ENCODE results near the gene CHST1.

Gene CHST1

GRCh38 chr11:45662096-45662664 lies 3.2 kb downstream of the CHST1 start:
- intact Hi-C loops (cut with DNase I), result loop anchor here (5.0 kb wide), 1 partner anchor 110 kb away; no protein-coding TSS in a partner anchor

GRCh38 chr11:45661439-45662055 lies 3.9 kb downstream of the CHST1 start:
- peak in 3 of 10 donors; percentile 53 to 70 (median 54) for DNase-seq
- intact Hi-C loops (cut with DNase I), result loop anchor here (5.0 kb wide), 1 partner anchor 111 kb away; no protein-coding TSS in a partner anchor

More at GRCh38 chr11:45662096-45662664, 3.2 kb downstream of the CHST1 start:
- DNase-seq, result peak in 3 of 10 donors; percentile 26 to 29 (median 27)

DNA sequence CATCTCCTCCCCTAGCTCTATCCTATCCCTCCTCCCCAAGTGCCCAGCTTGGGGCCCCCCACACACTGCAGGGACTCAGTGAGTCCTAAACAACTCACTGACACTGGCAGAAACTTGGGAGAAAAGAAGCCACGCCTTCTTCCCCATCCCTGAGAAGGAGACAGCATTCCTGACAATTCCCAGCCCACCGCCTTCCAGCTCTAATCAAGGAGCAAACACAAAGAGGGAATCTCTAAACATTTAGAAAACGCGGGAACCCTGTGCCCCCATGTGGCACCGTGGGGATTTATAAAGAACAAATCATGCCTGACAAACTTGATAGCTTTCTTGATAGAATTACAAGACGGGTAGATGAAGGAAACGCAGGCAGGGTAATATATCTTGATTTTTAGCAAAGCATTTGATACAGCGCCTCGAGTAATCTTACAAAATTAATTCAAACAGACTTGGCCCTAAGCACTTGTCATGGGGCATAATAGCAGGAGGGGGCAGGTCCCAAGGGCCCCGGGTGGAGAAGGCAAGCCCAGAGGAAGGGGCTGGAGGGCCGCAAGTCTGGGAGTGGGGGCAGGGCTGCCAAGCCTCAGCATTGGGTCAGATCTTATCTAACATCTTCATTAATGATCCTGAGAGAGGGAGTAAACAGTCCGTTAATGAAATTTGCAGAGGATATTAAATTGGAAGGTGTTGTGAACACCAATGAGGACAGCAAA lies 4.5 kb downstream of the CHST1 start:
- peak in 3 of 10 donors; percentile 34 to 62 (median 54) for DNase-seq
- intact Hi-C loops (cut with DNase I), result loop anchor here (5.0 kb wide), 1 partner anchor 111 kb away; no protein-coding TSS in a partner anchor

DNA sequence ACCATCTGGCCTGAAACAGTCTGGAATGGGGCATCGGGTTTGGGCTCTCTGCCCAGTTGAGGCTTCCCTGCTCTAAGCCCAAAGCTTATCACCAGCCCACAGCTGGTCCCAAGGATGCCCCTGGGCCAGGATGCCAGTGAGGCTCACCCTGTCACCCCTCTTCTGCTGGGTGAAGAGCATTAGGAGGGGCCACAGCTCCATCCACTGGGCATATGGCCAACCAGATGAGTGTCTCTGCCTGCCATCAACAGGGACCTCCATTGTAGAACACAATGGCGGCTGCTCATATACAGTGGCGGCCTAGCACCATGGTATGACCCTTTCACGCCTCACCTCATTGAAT lies 5.6 kb downstream of the CHST1 start:
- intact Hi-C loops (cut with DNase I), result loop anchor here (5.0 to 10.0 kb wide), 2 partner anchors 113 to 115 kb away; no protein-coding TSS in a partner anchor
- peak in 3 of 10 donors; percentile 65 to 81 (median 73) for DNase-seq

- intact Hi-C loops (cut with DNase I), result loop anchor here (10.0 kb wide), 1 partner anchor 114 kb away; no protein-coding TSS in a partner anchor
- DNase-seq, result peak in 2 of 10 donors; percentile 49 to 52
Observed at GRCh38 chr11:45659031-45659817, 6.2 kb downstream of the CHST1 start.

- DNase-seq, result peak in 8 of 10 donors; percentile 53 to 94 (median 71)
- intact Hi-C loops (cut with DNase I), result loop anchor here (10.0 kb wide), 1 partner anchor 114 kb away; no protein-coding TSS in a partner anchor
Observed at GRCh38 chr11:45658292-45658991, 7.0 kb downstream of the CHST1 start.

DNA sequence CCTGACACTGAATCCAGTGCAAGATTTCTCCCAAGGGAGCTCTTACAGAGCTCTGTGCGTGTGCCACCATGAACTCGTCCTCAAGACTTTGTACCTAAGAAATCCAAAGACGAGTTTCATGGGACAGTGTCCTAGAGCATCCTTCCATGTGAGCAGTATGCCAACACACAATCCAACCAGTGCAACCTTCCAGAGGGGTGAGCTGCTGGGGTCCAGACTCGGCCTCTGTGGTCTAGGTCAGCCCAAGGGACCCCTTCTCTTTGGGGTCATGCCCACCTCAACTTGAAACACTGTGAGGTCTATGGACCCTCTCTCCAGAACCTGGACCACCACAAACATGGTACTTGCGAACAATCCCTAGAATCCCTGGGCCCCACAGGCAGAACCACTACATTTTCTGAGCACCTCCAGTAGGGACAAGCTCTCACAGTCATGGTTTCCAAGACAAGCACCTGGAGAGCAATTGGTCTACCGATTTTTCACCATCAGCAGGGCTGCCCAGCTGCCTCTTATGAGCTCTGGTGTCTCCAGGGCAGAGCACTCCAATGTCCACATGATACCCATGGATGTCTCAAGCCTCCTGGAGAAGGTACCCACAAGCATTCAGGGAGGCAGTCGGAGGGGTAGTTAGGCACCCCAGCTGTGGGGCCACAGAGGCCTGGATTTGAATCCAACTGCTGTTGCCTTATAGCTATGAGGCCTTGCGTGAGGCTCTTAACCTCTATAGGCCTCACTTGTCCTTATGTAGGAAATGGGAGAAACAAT lies 7.7 kb downstream of the CHST1 start:
- intact Hi-C loops (cut with DNase I), result loop anchor here (10.0 kb wide), 1 partner anchor 113 kb away; no protein-coding TSS in a partner anchor
- peak in 3 of 10 donors; percentile 24 to 32 (median 26) for DNase-seq

DNA sequence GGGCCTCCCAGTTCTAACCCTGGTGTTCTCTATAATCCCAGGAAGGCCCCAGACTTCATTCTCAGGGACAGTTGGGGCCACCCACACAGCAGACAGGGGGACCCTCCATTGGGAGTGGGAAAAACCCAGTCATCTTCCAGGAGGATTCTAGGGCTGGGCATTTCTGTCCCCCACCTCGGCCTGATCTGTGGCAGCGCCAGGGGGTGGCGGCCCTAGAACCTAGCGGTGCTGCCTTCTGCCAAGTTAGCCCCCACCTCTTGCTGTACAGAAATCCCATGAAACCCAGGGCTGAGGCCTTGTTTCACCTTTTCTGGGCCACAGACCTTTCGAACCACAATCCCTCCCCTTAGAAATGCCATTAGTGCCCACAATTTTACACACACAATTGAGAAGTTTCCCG lies 9.6 kb downstream of the CHST1 start:
- peak in 3 of 10 donors; percentile 31 to 73 (median 63) for DNase-seq
- intact Hi-C loops (cut with DNase I), result loop anchor here (2.0 to 10.0 kb wide), 2 partner anchors 111 to 283 kb away; no protein-coding TSS in a partner anchor

GRCh38 chr11:45655347-45655756 lies 10.1 kb downstream of the CHST1 start:
- intact Hi-C loops (cut with DNase I), result loop anchor here (2.0 to 10.0 kb wide), 2 partner anchors 111 to 283 kb away; no protein-coding TSS in a partner anchor
- DNase-seq, result peak; percentile 70 to 97 (median 85)

GRCh38 chr11:45655012-45655283 lies 10.5 kb downstream of the CHST1 start:
- intact Hi-C loops (cut with DNase I), result loop anchor here (2.0 to 10.0 kb wide), 2 partner anchors 110 to 282 kb away; no protein-coding TSS in a partner anchor
- DNase-seq, result peak in 2 of 10 donors; percentile 10 to 28

DNA sequence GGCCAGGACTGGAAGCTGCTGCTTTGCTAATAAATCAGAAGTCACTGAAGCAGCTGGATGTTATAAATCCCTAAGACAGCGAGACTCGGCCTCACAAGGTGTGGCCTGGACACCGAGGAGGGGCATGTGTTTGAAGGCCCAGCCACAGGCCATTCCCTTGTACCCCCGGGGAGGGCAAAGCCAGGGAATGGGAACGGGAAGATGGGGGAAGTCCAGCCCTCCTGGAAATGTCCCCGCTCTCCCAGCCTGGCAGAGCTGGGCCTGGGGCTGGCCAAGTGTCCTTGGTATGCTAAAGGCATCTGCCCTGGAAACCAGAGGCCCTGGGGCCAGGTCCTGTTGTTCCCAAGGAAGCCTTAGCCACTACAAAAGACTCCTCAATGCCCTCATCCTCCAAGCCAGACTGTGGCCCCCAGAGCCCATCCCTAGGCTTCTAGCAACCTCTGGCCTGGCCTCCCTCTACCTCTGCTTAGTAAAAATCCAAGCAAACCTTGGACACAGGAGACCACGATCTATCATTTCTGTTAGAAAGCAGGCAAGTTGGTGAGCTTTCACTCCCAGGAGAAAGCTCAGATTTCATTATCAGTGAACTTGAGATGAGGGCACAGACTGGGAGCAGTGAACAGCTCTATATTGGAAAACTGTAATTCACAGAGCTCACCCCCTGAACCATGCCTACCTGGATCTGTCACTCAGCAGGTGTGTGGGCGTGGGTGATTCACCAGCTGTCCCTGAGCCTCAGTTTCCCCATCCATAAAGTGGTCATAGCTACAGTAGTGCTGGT lies 11.0 kb downstream of the CHST1 start:
- peak in 6 of 10 donors; percentile 38 to 89 (median 79) for DNase-seq

DNA sequence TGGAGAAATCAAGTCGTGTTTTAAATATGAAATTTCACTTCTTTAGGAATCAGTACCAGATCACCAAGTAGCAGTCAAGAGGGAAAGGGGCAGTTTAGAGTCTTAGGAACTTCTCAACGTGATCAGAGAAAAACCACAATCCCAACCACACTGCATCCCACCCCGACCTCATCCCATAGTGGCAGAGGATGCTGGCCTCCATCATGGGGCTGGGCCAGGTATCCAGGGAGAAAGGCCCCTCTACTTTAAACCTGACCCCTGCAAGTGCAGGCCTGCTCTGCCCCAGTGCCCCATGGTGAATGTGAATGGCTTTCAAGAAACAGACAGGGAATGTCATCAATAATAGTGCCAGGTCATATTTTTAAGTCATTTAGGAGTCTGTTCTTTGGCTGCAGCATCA lies 12.1 kb downstream of the CHST1 start:
- intact Hi-C loops (cut with DNase I), result loop anchor here (10.0 kb wide), 1 partner anchor 108 kb away; no protein-coding TSS in a partner anchor
- no peak for DNase-seq

More for the DNA sequence above, 11.0 kb downstream of the CHST1 start:
- intact Hi-C loops (cut with DNase I), result loop anchor here (2.0 to 10.0 kb wide), 2 partner anchors 110 to 282 kb away; no protein-coding TSS in a partner anchor

DNA sequence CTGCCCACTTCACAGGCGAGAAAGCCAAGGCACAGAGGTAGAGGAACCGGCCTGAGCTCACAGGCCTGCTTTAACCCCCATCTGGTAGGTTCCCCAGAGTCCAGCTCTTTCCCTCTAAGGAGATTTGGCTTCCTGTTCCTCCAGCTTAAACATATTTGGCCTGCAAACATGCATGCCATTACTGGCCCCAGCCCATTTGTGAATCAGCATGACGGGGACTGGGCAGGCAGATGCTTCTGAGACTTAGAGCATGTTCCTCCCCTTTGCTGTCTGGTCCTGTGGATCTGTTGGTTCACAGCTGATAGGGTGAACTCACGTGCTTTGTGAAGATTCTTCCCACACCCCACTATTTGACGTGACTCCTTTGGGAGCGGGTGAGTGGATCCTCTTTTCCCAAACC lies 12.6 kb downstream of the CHST1 start:
- intact Hi-C loops (cut with DNase I), result loop anchor here (10.0 kb wide), 1 partner anchor 108 kb away; no protein-coding TSS in a partner anchor
- peak in 1 of 10 donors; percentile 29 for DNase-seq

GRCh38 chr11:45651841-45652749 lies 13.3 kb downstream of the CHST1 start:
- intact Hi-C loops (cut with DNase I), result loop anchor here (10.0 kb wide), 1 partner anchor 107 kb away; no protein-coding TSS in a partner anchor
- DNase-seq, result peak in 3 of 10 donors; percentile 62 to 74 (median 65)

- DNase-seq, result peak in 2 of 10 donors; percentile 50 to 59
- intact Hi-C loops (cut with DNase I), result loop anchor here (10.0 kb wide), 1 partner anchor 106 kb away; no protein-coding TSS in a partner anchor
Observed at GRCh38 chr11:45651156-45651555, 14.3 kb downstream of the CHST1 start.

Data from posterior cingulate gyrus (tissue), 11 donors.